GM12878 (cell line): Measurements from ENCODE around the gene PHEX. TPM values are rescaled to one million over a fixed set of nuclear protein-coding genes. Genes with fewer than 3 reads are reported as not detected.

Experiments
- ATAC-seq: fragments of 200-7000 bp; cut with Tn5 transposase; 3 replicates; pipeline ENCODE4 v1.9.1; 2020; ENCODE audit warnings: mild to moderate bottlenecking, moderate library complexity
- BruUV-seq: library from RNA; stranded (reverse); fragments of 400-500 nt; replicated peaks from 2 replicates; lab custom pipeline; 2021; lab: Mats Ljungman, UMichigan
- CTCF ChIA-PET: fragments of 300-600 bp; sonication (Branson Sonifier 250); formaldehyde crosslinking; extraction: SDS; loops from one replicate; lab custom pipeline; 2021; ENCODE audit warnings: inconsistent platforms; lab: Yijun Ruan, JAX
- POLR2A ChIA-PET: fragments of 350-600 bp; formaldehyde crosslinking; extraction: SDS; loops from one replicate; lab custom pipeline; 2021; ENCODE audit warnings: inconsistent platforms; lab: Charles Lee
- RAD21 ChIA-PET: fragments of 300-600 bp; sonication (Branson Sonifier 250); formaldehyde crosslinking; loops from one replicate; lab custom pipeline; 2023; ENCODE audit warnings: antibody characterized with exemption; ENCODE audit not compliant: unreplicated experiment; lab: Charles Lee
- SMC1A ChIA-PET: fragments of 300-600 bp; sonication (Branson Sonifier 250); formaldehyde crosslinking; loops from one replicate; lab custom pipeline; 2023; ENCODE audit not compliant: unreplicated experiment, uncharacterized antibody; lab: Charles Lee
- DNase-seq: peaks from one replicate; pipeline ENCODE4 v3.0.0-alpha.2; 2011; ENCODE audit warnings: low read depth, low spot score
- FAIRE-seq: peaks from 3 replicates; lab custom pipeline; 2011; peaks lifted over from hg19 to GRCh38; lab: Jason Lieb, UNC
- H2AFZ ChIP-seq: 2 replicates; pipeline ENCODE4 v1.6.0; 2011; ENCODE audit warnings: low read depth, low read length, control low read depth; ENCODE audit not compliant: control insufficient read depth
- H3K27ac ChIP-seq: 2 replicates; pipeline ENCODE4 v1.5.1; 2011; ENCODE audit warnings: control low read depth; ENCODE audit not compliant: control insufficient read depth, insufficient read depth
- H3K27me3 ChIP-seq, 2 experiments: replicated peaks in 1 of 2; 2 replicates each; pipeline versions ENCODE4 v1.6.0 to v1.6.1; 2011; ENCODE audit warnings: low read length in 1 of 2; ENCODE audit not compliant: control insufficient read depth in 2 of 2, insufficient read depth in 2 of 2
- H3K36me3 ChIP-seq, 2 experiments: 2 replicates each; pipeline ENCODE4 v1.5.1; 2011; ENCODE audit warnings: low read length in 1 of 2; ENCODE audit not compliant: control insufficient read depth in 2 of 2, insufficient read depth in 2 of 2
- H3K4me1 ChIP-seq: 2 replicates; pipeline ENCODE4 v1.6.1; 2011; ENCODE audit warnings: mild to moderate bottlenecking, low read length, moderate library complexity, mixed read lengths; ENCODE audit not compliant: control insufficient read depth, insufficient read depth
- H3K4me2 ChIP-seq: 2 replicates; pipeline ENCODE4 v1.6.0; 2011; ENCODE audit warnings: control low read depth; ENCODE audit not compliant: control insufficient read depth, insufficient read depth
- H3K4me3 ChIP-seq: fragments of 200-600 bp; sonication (generic); 2 replicates; pipeline ENCODE4 v1.5.1; 2016
- H3K79me2 ChIP-seq: 2 replicates; pipeline ENCODE4 v1.6.0; 2011; ENCODE audit warnings: low read length; ENCODE audit not compliant: control insufficient read depth, insufficient read depth
- H3K9ac ChIP-seq: 2 replicates; pipeline ENCODE4 v1.8.0; 2011; ENCODE audit warnings: low read length, control low read depth, mixed read lengths; ENCODE audit not compliant: control insufficient read depth, insufficient read depth
- H3K9me3 ChIP-seq: replicated peaks from 3 replicates; pipeline ENCODE4 v1.5.1; 2011; ENCODE audit warnings: mild to moderate bottlenecking, low read length; ENCODE audit not compliant: control insufficient read depth, insufficient read depth
- H4K20me1 ChIP-seq: 2 replicates; pipeline ENCODE4 v1.6.0; 2011; ENCODE audit not compliant: control insufficient read depth, insufficient read depth
- ATF7 ChIP-seq: fragments of 450-650 bp; IDR thresholded peaks from 2 replicates; pipeline ENCODE4 v1.6.1; 2016; ENCODE audit warnings: low read depth, mild to moderate bottlenecking
- CREM ChIP-seq: IDR thresholded peaks from 2 replicates; pipeline ENCODE4 v1.6.1; 2014; ENCODE audit warnings: antibody characterized with exemption, low read depth
- DPF2 ChIP-seq: fragments of 450-650 bp; IDR thresholded peaks from 2 replicates; pipeline ENCODE4 v1.6.1; 2017; ENCODE audit warnings: mild to moderate bottlenecking
- ETV6 ChIP-seq, 2 experiments: fragments of 450-650 bp in 1 of 2; IDR thresholded peaks in 1 of 2; conservative IDR thresholded peaks in 1 of 2; 2 replicates each; pipeline ENCODE4 v1.6.1; 2014; ENCODE audit warnings: antibody characterized with exemption in 1 of 2, borderline replicate concordance in 1 of 2, low read depth in 1 of 2, mild to moderate bottlenecking in 1 of 2, moderate library complexity in 1 of 2
- GABPA ChIP-seq: IDR thresholded peaks from 2 replicates; pipeline ENCODE4 v1.6.1; 2014; ENCODE audit warnings: antibody characterized with exemption, low read depth, mild to moderate bottlenecking, inconsistent platforms
- GATAD2B ChIP-seq: fragments of 450-650 bp; conservative IDR thresholded peaks from 2 replicates; pipeline ENCODE4 v1.6.1; 2017; ENCODE audit warnings: low read depth, mild to moderate bottlenecking, moderate library complexity
- JUND ChIP-seq: IDR thresholded peaks from 2 replicates; pipeline ENCODE4 v1.6.1; 2012; ENCODE audit warnings: low read depth, mild to moderate bottlenecking, low read length, improper control_type of control experiment, moderate library complexity
- NFIC ChIP-seq: IDR thresholded peaks from 2 replicates; pipeline ENCODE4 v1.6.1; 2012; ENCODE audit warnings: low read depth, mild to moderate bottlenecking, inconsistent platforms, low read length, moderate library complexity
- PAX5 ChIP-seq: IDR thresholded peaks from 2 replicates; pipeline ENCODE4 v1.6.1; 2011; ENCODE audit warnings: low read depth, low read length, borderline replicate concordance
- RAD51 ChIP-seq: fragments of 450-650 bp; IDR thresholded peaks from 2 replicates; pipeline ENCODE4 v1.6.1; 2016; ENCODE audit warnings: moderate library complexity, mild to moderate bottlenecking, inconsistent platforms
- SP1 ChIP-seq: IDR thresholded peaks from one replicate; pipeline ENCODE4 v1.6.1; 2011; ENCODE audit warnings: low read depth, low read length
- TCF12 ChIP-seq: IDR thresholded peaks from 2 replicates; pipeline ENCODE4 v1.6.1; 2011; ENCODE audit warnings: low read depth, mild to moderate bottlenecking, low read length
- WGBS: methylation state at CpG from one replicate; pipeline ENCODE4 v1.1.6; 2016; ENCODE audit warnings: low lambda C conversion rate; ENCODE audit not compliant: insufficient replicate concordance, insufficient coverage; ENCODE audit errors: missing lambda C conversion rate; 5-methylcytosine and 5-hydroxymethylcytosine counted together
- in situ Hi-C: fragments of 300-500 bp; cut with MboI; formaldehyde crosslinking; loops from 9 replicates; pipeline ENCODE4 v1.14.3; 2018; ENCODE audit warnings: mixed read lengths
- intact Hi-C: fragments of 100-400 bp; cut with micrococcal nuclease; formaldehyde crosslinking; loops from one replicate; pipeline ENCODE4 v1.14.2; 2022; ENCODE audit not compliant: unreplicated experiment
- polyA plus RNA-seq, 11 experiments: library from polyadenylated mRNA; depleted of rRNA in 4 of 11; unstranded in 6 of 11; stranded (reverse) in 5 of 11; fragments of >200 nt; fragmentation: Nextera tagmentation in 4 of 11; fragmentation: Illumina TruSeq in 1 of 11; extraction: Ambion mirVana in 4 of 11; extraction: Trizol in 1 of 11; gene quantifications; 1 replicate in 1 of 11; 2 replicates in 10 of 11; pipeline versions ENCODE4 v1.2.1 to v1.2.3, GENCODE V29; 2011 to 2016; ENCODE audit warnings: inconsistent platforms in 2 of 11, missing spikeins in 2 of 11, low read depth in 1 of 11
- total RNA-seq, 4 experiments: library from RNA; depleted of rRNA in 3 of 4; stranded (reverse); fragments of >200 nt in 3 of 4; fragmentation: Illumina TruSeq in 1 of 4; extraction: Trizol in 1 of 4; gene quantifications; 2 replicates each; pipeline versions ENCODE4 v1.2.1 to v1.2.3, GENCODE V29; 2013 to 2021
- TF ChIP-seq, protein P1 (sequence below): fragments of 450-650 bp; IDR thresholded peaks from 2 replicates; pipeline ENCODE4 v1.6.1; 2017; ENCODE audit warnings: mild to moderate bottlenecking
- TF ChIP-seq, protein P2 (sequence below): fragments of 450-650 bp; IDR thresholded peaks from 2 replicates; pipeline ENCODE4 v1.6.1; 2017; ENCODE audit warnings: mild to moderate bottlenecking, low read depth, inconsistent platforms; ENCODE audit not compliant: poor library complexity, severe bottlenecking
- TF ChIP-seq, protein P3 (sequence below): fragments of 450-650 bp; IDR thresholded peaks from 2 replicates; pipeline ENCODE4 v1.6.1; 2017; ENCODE audit warnings: antibody characterized with exemption, mild to moderate bottlenecking, moderate library complexity

The PHEX gene
- total and polyA plus RNA-seq, 10 of the 15 experiments (the other 5 are each of a cell fraction or from before 2014, with no cell fraction given), result 0.12 to 97.2 (median 0.55) TPM

- H3K9me3 ChIP-seq, result no peaks in the 10 kb centered on the region; the same call in 1 of the 3 replicates
- peak overlapping the region; percentile 54 for H3K4me2 ChIP-seq
- H3K4me1 ChIP-seq, result peaks cover 20% of the 10 kb centered on the region
- FAIRE-seq, result no peak
- peak overlapping the region; percentile 60 for H3K27ac ChIP-seq
- no peaks in the 10 kb centered on the region for H3K27me3 ChIP-seq
- no peak overlapping the region for H3K4me3 ChIP-seq
- TSS peak; percentile 79 for BruUV-seq
- ATAC-seq, result peak; percentile 61
- ChIA-PET CTCF (interaction anchor here (0.7 to 3.8 kb wide), 13 partner anchors 9 to 75 kb away, joined by 3 to 23 read pairs (median 5); no protein-coding TSS in a partner anchor), POLR2A (interaction anchor here (0.6 to 2.1 kb wide), 10 partner anchors 9 to 82 kb away, joined by 3 to 9 read pairs (median 5); no protein-coding TSS in a partner anchor), RAD21 (interaction anchor here (0.7 to 3.1 kb wide), 19 partner anchors 10 to 89 kb away, joined by 3 to 24 read pairs (median 7); no protein-coding TSS in a partner anchor), SMC1A (interaction anchor here (0.8 to 2.9 kb wide), 23 partner anchors 9 to 137 kb away, joined by 3 to 25 read pairs (median 7); no protein-coding TSS in a partner anchor)
- in situ Hi-C loops (no loop called here), intact Hi-C loops (no loop called here)
- whole genome bisulfite sequencing, result 48% methylated on average over 6 of the region's 6 CpGs
- no peaks in the 10 kb centered on the region for H3K79me2 ChIP-seq
- H2AFZ ChIP-seq, result no peak overlapping the region
- H3K36me3 ChIP-seq, result no peaks in the 10 kb centered on the region
- DNase-seq, result no peak
- H3K9ac ChIP-seq, result 0 out of 2 replicates have a peak overlapping the region, but pooled peaks have one; percentile 9
- no peaks in the 10 kb centered on the region for H4K20me1 ChIP-seq
- 0 out of 2 replicates have a peak, but pooled peaks have one; percentile 54 for TF ChIP-seq GATAD2B
- TF ChIP-seq, protein P1, sequence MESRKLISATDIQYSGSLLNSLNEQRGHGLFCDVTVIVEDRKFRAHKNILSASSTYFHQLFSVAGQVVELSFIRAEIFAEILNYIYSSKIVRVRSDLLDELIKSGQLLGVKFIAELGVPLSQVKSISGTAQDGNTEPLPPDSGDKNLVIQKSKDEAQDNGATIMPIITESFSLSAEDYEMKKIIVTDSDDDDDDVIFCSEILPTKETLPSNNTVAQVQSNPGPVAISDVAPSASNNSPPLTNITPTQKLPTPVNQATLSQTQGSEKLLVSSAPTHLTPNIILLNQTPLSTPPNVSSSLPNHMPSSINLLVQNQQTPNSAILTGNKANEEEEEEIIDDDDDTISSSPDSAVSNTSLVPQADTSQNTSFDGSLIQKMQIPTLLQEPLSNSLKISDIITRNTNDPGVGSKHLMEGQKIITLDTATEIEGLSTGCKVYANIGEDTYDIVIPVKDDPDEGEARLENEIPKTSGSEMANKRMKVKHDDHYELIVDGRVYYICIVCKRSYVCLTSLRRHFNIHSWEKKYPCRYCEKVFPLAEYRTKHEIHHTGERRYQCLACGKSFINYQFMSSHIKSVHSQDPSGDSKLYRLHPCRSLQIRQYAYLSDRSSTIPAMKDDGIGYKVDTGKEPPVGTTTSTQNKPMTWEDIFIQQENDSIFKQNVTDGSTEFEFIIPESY, result no peak
- 0 out of 2 replicates have a peak, but pooled peaks have one; percentile 20 for TF ChIP-seq RAD51
- TF ChIP-seq GABPA, result peak; percentile 17; the same call in 1 of the 2 replicates
- peak; percentile 12; the same call in 1 of the 2 replicates for TF ChIP-seq PAX5
- TF ChIP-seq, protein P2, sequence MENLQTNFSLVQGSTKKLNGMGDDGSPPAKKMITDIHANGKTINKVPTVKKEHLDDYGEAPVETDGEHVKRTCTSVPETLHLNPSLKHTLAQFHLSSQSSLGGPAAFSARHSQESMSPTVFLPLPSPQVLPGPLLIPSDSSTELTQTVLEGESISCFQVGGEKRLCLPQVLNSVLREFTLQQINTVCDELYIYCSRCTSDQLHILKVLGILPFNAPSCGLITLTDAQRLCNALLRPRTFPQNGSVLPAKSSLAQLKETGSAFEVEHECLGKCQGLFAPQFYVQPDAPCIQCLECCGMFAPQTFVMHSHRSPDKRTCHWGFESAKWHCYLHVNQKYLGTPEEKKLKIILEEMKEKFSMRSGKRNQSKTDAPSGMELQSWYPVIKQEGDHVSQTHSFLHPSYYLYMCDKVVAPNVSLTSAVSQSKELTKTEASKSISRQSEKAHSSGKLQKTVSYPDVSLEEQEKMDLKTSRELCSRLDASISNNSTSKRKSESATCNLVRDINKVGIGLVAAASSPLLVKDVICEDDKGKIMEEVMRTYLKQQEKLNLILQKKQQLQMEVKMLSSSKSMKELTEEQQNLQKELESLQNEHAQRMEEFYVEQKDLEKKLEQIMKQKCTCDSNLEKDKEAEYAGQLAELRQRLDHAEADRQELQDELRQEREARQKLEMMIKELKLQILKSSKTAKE, result peak; percentile 47
- TF ChIP-seq, protein P3, sequence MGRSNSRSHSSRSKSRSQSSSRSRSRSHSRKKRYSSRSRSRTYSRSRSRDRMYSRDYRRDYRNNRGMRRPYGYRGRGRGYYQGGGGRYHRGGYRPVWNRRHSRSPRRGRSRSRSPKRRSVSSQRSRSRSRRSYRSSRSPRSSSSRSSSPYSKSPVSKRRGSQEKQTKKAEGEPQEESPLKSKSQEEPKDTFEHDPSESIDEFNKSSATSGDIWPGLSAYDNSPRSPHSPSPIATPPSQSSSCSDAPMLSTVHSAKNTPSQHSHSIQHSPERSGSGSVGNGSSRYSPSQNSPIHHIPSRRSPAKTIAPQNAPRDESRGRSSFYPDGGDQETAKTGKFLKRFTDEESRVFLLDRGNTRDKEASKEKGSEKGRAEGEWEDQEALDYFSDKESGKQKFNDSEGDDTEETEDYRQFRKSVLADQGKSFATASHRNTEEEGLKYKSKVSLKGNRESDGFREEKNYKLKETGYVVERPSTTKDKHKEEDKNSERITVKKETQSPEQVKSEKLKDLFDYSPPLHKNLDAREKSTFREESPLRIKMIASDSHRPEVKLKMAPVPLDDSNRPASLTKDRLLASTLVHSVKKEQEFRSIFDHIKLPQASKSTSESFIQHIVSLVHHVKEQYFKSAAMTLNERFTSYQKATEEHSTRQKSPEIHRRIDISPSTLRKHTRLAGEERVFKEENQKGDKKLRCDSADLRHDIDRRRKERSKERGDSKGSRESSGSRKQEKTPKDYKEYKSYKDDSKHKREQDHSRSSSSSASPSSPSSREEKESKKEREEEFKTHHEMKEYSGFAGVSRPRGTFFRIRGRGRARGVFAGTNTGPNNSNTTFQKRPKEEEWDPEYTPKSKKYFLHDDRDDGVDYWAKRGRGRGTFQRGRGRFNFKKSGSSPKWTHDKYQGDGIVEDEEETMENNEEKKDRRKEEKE, result no peak
- TF ChIP-seq JUND, result 0 out of 2 replicates have a peak, but pooled peaks have one; percentile 18
- peak; percentile 74 for TF ChIP-seq ATF7
- TF ChIP-seq TCF12, result 0 out of 2 replicates have a peak, but pooled peaks have one; percentile 25
- TF ChIP-seq ETV6 (conservative IDR thresholded peaks at IDR 0.05 in 1 of 2, IDR thresholded peaks at IDR 0.05 in 1 of 2; ENCODE audit: borderline replicate concordance in 1 of 2, low read depth in 1 of 2), result peak in 1 of 2 experiments; percentile 61; a peak in 1 of 4 replicates
- peak; percentile 91 for TF ChIP-seq NFIC
- TF ChIP-seq SP1, result peak; percentile 25
- TF ChIP-seq DPF2, result peak; percentile 68
- TF ChIP-seq CREM, result peak; percentile 54; the same call in 1 of the 2 replicates
Measured at GRCh38 chrX:22060415-22061280, 28.5 kb downstream of the PHEX start.
